ENCODE measurements around the gene CRYBA4.

- TF ChIP-seq SIN3A (IDR thresholded peaks at IDR 0.05; ENCODE audit: borderline replicate concordance, insufficient read depth, low read depth, low read length) (no peak), CTCF (IDR thresholded peaks at IDR 0.05) (no peak), POLR2AphosphoS5 (IDR thresholded peaks at IDR 0.05; ENCODE audit: low read depth, low read length) (no peak), REST (IDR thresholded peaks at IDR 0.05; ENCODE audit: insufficient read depth in 1 of 2, low read depth in 2 of 2, low read length in 1 of 2) (no peak), TCF7L2 (IDR thresholded peaks at IDR 0.05; ENCODE audit: low read depth, low read length) (no peak)
Measured at GRCh38 chr22:26593763-26594162, 28.0 kb upstream of the CRYBA4 start.
